Ovary (tissue), 3 donors: ENCODE results near the gene ELAVL2.

Experiments used
- EP300 ChIP-seq: sonication (generic); formaldehyde crosslinking; IDR thresholded peaks from one replicate; pipeline ENCODE4 v1.6.1; 2017; ENCODE audit warnings: antibody characterized with exemption
- POLR2A ChIP-seq: fragments of 450-650 bp; IDR thresholded peaks from one replicate; pipeline ENCODE4 v1.6.1; 2017; ENCODE audit warnings: antibody characterized with exemption, mild to moderate bottlenecking, moderate library complexity
- TF ChIP-seq, protein P1 (sequence below), 3 donors: fragments of 450-650 bp in 2 of 3; fragments of 200-600 bp in 1 of 3; IDR thresholded peaks; one replicate each; pipeline versions ENCODE4 v1.5.1 to v1.8.0; 2016 to 2022; ENCODE audit warnings: antibody characterized with exemption in 3 of 3, mild to moderate bottlenecking in 1 of 3
- donor health status: DM: no; HTN: no; CAD: no.

DNA sequence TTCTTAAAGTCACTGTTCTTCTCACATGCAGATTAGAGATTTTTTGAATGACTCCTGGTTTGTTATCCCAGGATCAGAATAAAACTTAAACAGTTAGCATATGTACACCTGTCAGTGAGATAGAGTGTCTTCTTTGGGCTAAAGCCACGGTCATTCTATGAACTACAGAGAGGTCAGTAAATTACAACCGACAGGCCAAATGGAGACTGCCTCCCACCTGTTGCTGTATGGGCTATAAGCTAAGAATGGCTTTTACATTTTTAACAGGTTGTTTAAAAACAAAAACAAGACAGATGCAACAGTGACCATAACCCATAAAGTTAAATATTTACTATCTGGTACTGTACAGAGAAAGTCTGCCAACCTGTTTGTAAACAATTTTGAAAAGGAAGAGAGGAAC, 125.7 kb downstream of the ELAVL2 start:
- TF ChIP-seq, protein P1, sequence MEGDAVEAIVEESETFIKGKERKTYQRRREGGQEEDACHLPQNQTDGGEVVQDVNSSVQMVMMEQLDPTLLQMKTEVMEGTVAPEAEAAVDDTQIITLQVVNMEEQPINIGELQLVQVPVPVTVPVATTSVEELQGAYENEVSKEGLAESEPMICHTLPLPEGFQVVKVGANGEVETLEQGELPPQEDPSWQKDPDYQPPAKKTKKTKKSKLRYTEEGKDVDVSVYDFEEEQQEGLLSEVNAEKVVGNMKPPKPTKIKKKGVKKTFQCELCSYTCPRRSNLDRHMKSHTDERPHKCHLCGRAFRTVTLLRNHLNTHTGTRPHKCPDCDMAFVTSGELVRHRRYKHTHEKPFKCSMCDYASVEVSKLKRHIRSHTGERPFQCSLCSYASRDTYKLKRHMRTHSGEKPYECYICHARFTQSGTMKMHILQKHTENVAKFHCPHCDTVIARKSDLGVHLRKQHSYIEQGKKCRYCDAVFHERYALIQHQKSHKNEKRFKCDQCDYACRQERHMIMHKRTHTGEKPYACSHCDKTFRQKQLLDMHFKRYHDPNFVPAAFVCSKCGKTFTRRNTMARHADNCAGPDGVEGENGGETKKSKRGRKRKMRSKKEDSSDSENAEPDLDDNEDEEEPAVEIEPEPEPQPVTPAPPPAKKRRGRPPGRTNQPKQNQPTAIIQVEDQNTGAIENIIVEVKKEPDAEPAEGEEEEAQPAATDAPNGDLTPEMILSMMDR (IDR thresholded peaks at IDR 0.05) = no peak
- TF ChIP-seq EP300 = no peak
- no peak for TF ChIP-seq POLR2A
